ENCODE data around the gene MDC1.
"Not testable (repeated sequence)": the region's sequence is repeated elsewhere in the genome, so short reads cannot be mapped to it uniquely, and the experiment has no call there.

Gene MDC1

DNA sequence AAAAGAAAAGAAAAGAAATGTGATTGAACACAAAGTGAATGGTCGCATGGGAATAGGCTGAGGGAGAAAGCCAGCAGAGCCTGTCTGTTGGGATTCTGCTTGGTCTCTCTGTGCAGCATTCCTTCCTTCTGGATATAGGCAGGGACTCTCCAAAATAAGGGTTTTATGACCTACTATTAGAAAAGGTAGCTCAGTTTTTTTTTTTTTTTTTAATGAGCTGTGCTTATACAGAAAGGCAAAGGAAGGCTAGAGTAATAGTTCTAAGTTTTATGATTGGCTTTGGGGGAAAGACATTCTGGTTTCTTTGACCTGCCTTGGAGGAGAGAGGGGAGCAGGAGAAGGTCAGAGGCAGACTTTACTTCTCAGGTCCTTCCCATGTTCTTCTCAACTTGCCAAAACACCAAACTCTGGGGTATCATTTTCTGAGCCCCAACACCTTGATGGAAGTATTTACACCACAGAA, 46.1 kb upstream of the MDC1 start:
- Histone ChIP-seq H3K27me3 (replicated peaks) (no peaks in the 10 kb centered on the region), H3K27ac (peak overlapping the region; percentile 81), H3K4me3 (ENCODE audit: low read depth, low read length) (no peak overlapping the region), H3K36me3 (replicated peaks) (no peaks in the 10 kb centered on the region)
- in situ Hi-C loops (cut with HindIII; ENCODE audit: low pct_ligation_motif_present, low sequenced_read_pairs), result no loop called here
- no peak for TF ChIP-seq CTCF (IDR thresholded peaks at IDR 0.05; ENCODE audit: low read depth, low read length, missing control alignments)
- DNase-seq, result no peak

GRCh38 chr6:30761791-30762429, 44.8 kb upstream of the MDC1 start:
- Histone ChIP-seq H3K36me3 (replicated peaks) (no peaks in the 10 kb centered on the region), H3K27ac (no peak overlapping the region), H3K27me3 (replicated peaks) (no peaks in the 10 kb centered on the region), H3K4me3 (ENCODE audit: low read depth, low read length) (no peak overlapping the region)
- in situ Hi-C loops (cut with HindIII; ENCODE audit: low pct_ligation_motif_present, low sequenced_read_pairs), result no loop called here
- no peak for DNase-seq
- TF ChIP-seq CTCF (IDR thresholded peaks at IDR 0.05; ENCODE audit: low read depth, low read length, missing control alignments), result no peak

GRCh38 chr6:30760549-30760948, 43.5 kb upstream of the MDC1 start:
- no peaks in the 10 kb centered on the region for H3K36me3 ChIP-seq (replicated peaks)
- in situ Hi-C loops (cut with HindIII; ENCODE audit: low pct_ligation_motif_present, low sequenced_read_pairs), result no loop called here
- H3K27ac ChIP-seq, result peak overlapping the region; percentile 99

DNA sequence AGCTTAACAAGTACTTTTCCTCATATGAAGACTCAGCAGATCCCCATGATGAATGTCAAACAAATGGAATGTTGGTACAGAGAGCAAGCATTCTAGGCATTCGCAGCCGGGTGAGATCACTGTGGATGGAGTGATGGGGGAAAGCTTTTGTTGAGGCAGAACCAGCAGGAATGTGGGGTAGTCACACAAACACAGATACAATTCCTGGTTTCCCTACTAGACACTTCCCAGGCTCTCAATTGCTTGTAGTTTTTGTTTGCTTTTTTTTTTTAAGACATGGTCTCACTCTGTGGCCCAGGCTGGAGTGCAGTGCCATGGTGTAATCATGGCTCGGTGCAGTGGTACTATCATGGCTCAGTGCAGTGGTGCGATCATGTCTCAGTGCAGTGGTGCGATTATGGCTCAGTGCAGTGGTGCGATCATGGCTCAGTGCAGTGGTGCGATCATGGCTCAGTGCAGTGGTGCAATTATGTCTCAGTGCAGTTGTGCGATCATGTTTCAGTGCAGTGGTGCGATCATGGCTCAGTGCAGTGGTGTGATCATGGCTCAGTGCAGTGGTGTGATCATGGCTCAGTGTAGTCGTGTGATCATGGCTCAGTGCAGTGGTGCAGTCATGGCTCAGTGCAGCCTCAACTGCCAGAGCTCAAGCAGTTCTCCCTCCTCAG, 42.6 kb upstream of the MDC1 start:
- Histone ChIP-seq H3K27me3 (replicated peaks) (no peaks in the 10 kb centered on the region), H3K4me3 (ENCODE audit: low read depth, low read length) (no peak overlapping the region), H3K27ac (peak overlapping the region; percentile 99), H3K36me3 (replicated peaks) (no peaks in the 10 kb centered on the region)
- in situ Hi-C loops (cut with HindIII; ENCODE audit: low pct_ligation_motif_present, low sequenced_read_pairs), result no loop called here
- TF ChIP-seq CTCF (IDR thresholded peaks at IDR 0.05; ENCODE audit: low read depth, low read length, missing control alignments), result no peak
- peak; percentile 98 for DNase-seq

More at GRCh38 chr6:30760549-30760948, 43.5 kb upstream of the MDC1 start:
- H3K27me3 ChIP-seq (replicated peaks), result no peaks in the 10 kb centered on the region
- DNase-seq, result no peak
- no peak for TF ChIP-seq CTCF (IDR thresholded peaks at IDR 0.05; ENCODE audit: low read depth, low read length, missing control alignments)
- no peak overlapping the region for H3K4me3 ChIP-seq (ENCODE audit: low read depth, low read length)

GRCh38 chr6:30757261-30757904, 40.3 kb upstream of the MDC1 start:
- no peaks in the 10 kb centered on the region for H3K36me3 ChIP-seq (replicated peaks)
- TF ChIP-seq CTCF (IDR thresholded peaks at IDR 0.05; ENCODE audit: low read depth, low read length, missing control alignments), result no peak
- no peak overlapping the region for H3K27ac ChIP-seq
- no peak overlapping the region for H3K4me3 ChIP-seq (ENCODE audit: low read depth, low read length)
- no peak for DNase-seq
- in situ Hi-C loops (cut with HindIII; ENCODE audit: low pct_ligation_motif_present, low sequenced_read_pairs), result no loop called here
- no peaks in the 10 kb centered on the region for H3K27me3 ChIP-seq (replicated peaks)

- H3K4me3 ChIP-seq (ENCODE audit: low read depth, low read length); H3K27ac ChIP-seq; in situ Hi-C loops (cut with HindIII; ENCODE audit: low pct_ligation_motif_present, low sequenced_read_pairs); H3K27me3 ChIP-seq (replicated peaks); DNase-seq; H3K36me3 ChIP-seq (replicated peaks): not testable (repeated sequence)
These were observed 39.4 kb upstream of the MDC1 start for GRCh38 chr6:30756405-30757003.
